GM23338 (cell line): ENCODE results near the gene GMPR. TPM values are rescaled to one million over a fixed set of nuclear protein-coding genes. Genes with fewer than 3 reads are reported as not detected.

ENCODE experiments used
- ATAC-seq: fragments of 200-7000 bp; cut with Tn5 transposase; 3 replicates; pipeline ENCODE4 v1.9.1; 2020
- DNase-seq: peaks from one replicate; pipeline ENCODE4 v3.0.0-alpha.2; 2015; ENCODE audit warnings: low spot score
- H2AFZ ChIP-seq: fragments of 200-600 bp; sonication (generic); 2 replicates; pipeline ENCODE4 v1.8.0; 2016; ENCODE audit warnings: antibody characterized with exemption, mild to moderate bottlenecking, moderate library complexity
- H3F3A ChIP-seq: fragments of 200-600 bp; sonication (generic); replicated peaks from 2 replicates; pipeline ENCODE4 v1.8.0; 2017; ENCODE audit warnings: antibody characterized with exemption, mixed run types, low read depth
- H3K27ac ChIP-seq: fragments of 200-600 bp; sonication (generic); 2 replicates; pipeline ENCODE4 v1.6.1; 2016; ENCODE audit warnings: low read depth
- H3K27me3 ChIP-seq: fragments of 200-600 bp; sonication (generic); 2 replicates; pipeline ENCODE4 v1.8.0; 2016; ENCODE audit warnings: mild to moderate bottlenecking, mixed run types, moderate library complexity; ENCODE audit not compliant: insufficient read depth
- H3K36me3 ChIP-seq: fragments of 200-600 bp; sonication (generic); 2 replicates; pipeline ENCODE4 v1.8.0; 2016; ENCODE audit warnings: mild to moderate bottlenecking; ENCODE audit not compliant: insufficient read depth
- H3K4me1 ChIP-seq: fragments of 200-600 bp; sonication (generic); 2 replicates; pipeline ENCODE4 v1.8.0; 2016; ENCODE audit warnings: mild to moderate bottlenecking, moderate library complexity; ENCODE audit not compliant: insufficient read depth
- H3K4me2 ChIP-seq: fragments of 200-600 bp; sonication (generic); 2 replicates; pipeline ENCODE4 v1.7.1; 2017; ENCODE audit warnings: mixed run types
- H3K4me3 ChIP-seq: fragments of 200-600 bp; sonication (generic); 2 replicates; pipeline ENCODE4 v1.6.1; 2016; ENCODE audit warnings: mixed run types
- H3K79me2 ChIP-seq: fragments of 200-600 bp; sonication (generic); replicated peaks from 2 replicates; pipeline ENCODE4 v1.8.0; 2017; ENCODE audit warnings: mild to moderate bottlenecking; ENCODE audit not compliant: insufficient read depth
- H3K9me2 ChIP-seq: fragments of 200-600 bp; sonication (generic); 2 replicates; pipeline ENCODE4 v1.8.0; 2017; ENCODE audit not compliant: insufficient read depth
- H4K20me1 ChIP-seq: fragments of 200-600 bp; sonication (generic); replicated peaks from 2 replicates; pipeline ENCODE4 v1.8.0; 2017; ENCODE audit warnings: mild to moderate bottlenecking; ENCODE audit not compliant: insufficient read depth
- H3K27ac Mint-ChIP-seq: 2 replicates; pipeline ENCODE4 v1.8.0; 2020; ENCODE audit warnings: inconsistent platforms, mild to moderate bottlenecking, moderate library complexity, mixed read lengths
- H3K27me3 Mint-ChIP-seq: 3 replicates; pipeline ENCODE4 v1.8.0; 2022; ENCODE audit warnings: low read depth, mild to moderate bottlenecking, moderate library complexity, mixed read lengths, inconsistent platforms; ENCODE audit not compliant: insufficient read depth, poor library complexity
- H3K36me3 Mint-ChIP-seq: 3 replicates; pipeline ENCODE4 v1.8.0; 2021; ENCODE audit warnings: low read depth, mild to moderate bottlenecking, inconsistent platforms, moderate library complexity, mixed read lengths
- H3K4me1 Mint-ChIP-seq: 3 replicates; pipeline ENCODE4 v1.8.0; 2020; ENCODE audit warnings: mild to moderate bottlenecking, inconsistent platforms, mixed read lengths
- H3K4me3 Mint-ChIP-seq: 3 replicates; pipeline ENCODE4 v1.8.0; 2021; ENCODE audit warnings: moderate library complexity, mild to moderate bottlenecking, inconsistent platforms, mixed read lengths
- H3K9me3 Mint-ChIP-seq: 3 replicates; pipeline ENCODE4 v1.8.0; 2020; ENCODE audit warnings: moderate library complexity, mild to moderate bottlenecking, inconsistent platforms, mixed read lengths
- CTCF ChIP-seq, 2 experiments: fragments of 200-600 bp in 1 of 2; sonication (generic) in 1 of 2; conservative IDR thresholded peaks; 2 replicates each; pipeline versions ENCODE4 v1.5.1 to v1.6.1; 2016 to 2017; ENCODE audit warnings: antibody characterized with exemption in 2 of 2, low read depth in 2 of 2, mild to moderate bottlenecking in 2 of 2, moderate library complexity in 1 of 2
- ETS1 ChIP-seq: IDR thresholded peaks from 2 replicates; pipeline ENCODE4 v1.6.1; 2016; ENCODE audit warnings: antibody characterized with exemption
- EZH2 ChIP-seq: fragments of 200-600 bp; sonication (generic); IDR thresholded peaks from one replicate; pipeline ENCODE4 v1.8.0; 2017; ENCODE audit warnings: antibody characterized with exemption, mild to moderate bottlenecking, low read depth; ENCODE audit not compliant: unreplicated experiment
- EZH2phosphoT487 ChIP-seq: fragments of 200-600 bp; sonication (generic); IDR thresholded peaks from one replicate; pipeline ENCODE4 v1.8.1; 2018; ENCODE audit warnings: antibody characterized with exemption; ENCODE audit not compliant: unreplicated experiment
- REST ChIP-seq: IDR thresholded peaks from one replicate; pipeline ENCODE4 v1.6.1; 2018; ENCODE audit warnings: antibody characterized with exemption; ENCODE audit not compliant: unreplicated experiment
- STAT1 ChIP-seq: IDR thresholded peaks from one replicate; pipeline ENCODE4 v1.6.1; 2016; ENCODE audit warnings: antibody characterized with exemption; ENCODE audit not compliant: unreplicated experiment
- ZNF331 ChIP-seq: fragments of 250-450 bp; sonication (Bioruptor Pico); IDR thresholded peaks from 2 replicates; pipeline ENCODE4 v1.5.0; 2020; ENCODE audit warnings: low read depth, mild to moderate bottlenecking, moderate library complexity
- ZNF462 ChIP-seq: fragments of 250-450 bp; sonication (Bioruptor Pico); IDR thresholded peaks from 2 replicates; pipeline ENCODE4 v1.5.0; 2020; ENCODE audit warnings: mild to moderate bottlenecking, moderate library complexity
- polyA plus RNA-seq: library from polyadenylated mRNA; unstranded; fragments of >200 nt; fragmentation: Nextera tagmentation; extraction: Ambion mirVana; gene quantifications from 2 replicates; pipeline ENCODE4 v1.2.1, GENCODE V29; 2016
- total RNA-seq: library from RNA; depleted of rRNA; stranded (reverse); fragments of >200 nt; shearing (Covaris generic); gene quantifications from 2 replicates; pipeline ENCODE4 v1.2.3, GENCODE V29; 2014

The GMPR gene
- total and polyA plus RNA-seq, 2 experiments from 2014 or later = 0.23 to 0.35 TPM

GRCh38 chr6:16285467-16286150, 47.2 kb downstream of the GMPR start:
- Mint-ChIP-seq H3K9me3 (no peaks in the 10 kb centered on the region), H3K36me3 (no peaks in the 10 kb centered on the region), H3K27ac (no peak overlapping the region), H3K27me3 (peaks cover 9% of the 10 kb centered on the region), H3K4me1 (peaks cover 5% of the 10 kb centered on the region), H3K4me3 (no peak overlapping the region)
- TF ChIP-seq CTCF (conservative IDR thresholded peaks at IDR 0.05; ENCODE audit: low read depth in 2 of 2) (peak in 1 of 2 experiments; percentile 45; a peak in 2 of 4 replicates), ZNF331 (CRISPR knock-in tag) (no peak), STAT1 (no peak), REST (no peak), EZH2 (no peak), EZH2phosphoT487 (no peak), ZNF462 (CRISPR knock-in tag) (no peak), ETS1 (no peak)
- no peaks in the 10 kb centered on the region for H4K20me1 ChIP-seq
- H3K27ac ChIP-seq = no peak overlapping the region
- H3K4me1 ChIP-seq = no peaks in the 10 kb centered on the region
- no peaks in the 10 kb centered on the region for H3F3A ChIP-seq
- no peaks in the 10 kb centered on the region for H3K9me2 ChIP-seq
- no peak for DNase-seq
- H3K79me2 ChIP-seq = no peaks in the 10 kb centered on the region
- no peaks in the 10 kb centered on the region for H3K36me3 ChIP-seq
- H3K4me2 ChIP-seq = no peak overlapping the region
- H2AFZ ChIP-seq = peak overlapping the region; percentile 47; the same call in 1 of the 2 replicates
- ATAC-seq = peak; percentile 24
- no peak overlapping the region for H3K4me3 ChIP-seq
- no peaks in the 10 kb centered on the region for H3K27me3 ChIP-seq
